WTC11 (cell line): ENCODE results near the gene CX3CL1. TPM values are rescaled to one million over a fixed set of nuclear protein-coding genes. Genes with fewer than 3 reads are reported as not detected.

Experiments used
- ATAC-seq: fragments of 200-7000 bp; cut with Tn5 transposase; 2 replicates; pipeline ENCODE4 v1.10.0; 2021; ENCODE audit warnings: mild to moderate bottlenecking, moderate library complexity
- CTCF ChIA-PET: fragments of 300-600 bp; sonication (Branson Sonifier 250); formaldehyde crosslinking; loops from one replicate; lab custom pipeline; 2021; ENCODE audit warnings: antibody characterized with exemption; lab: Charles Lee
- POLR2A ChIA-PET: fragments of 350-600 bp; sonication (Branson Sonifier 250); formaldehyde crosslinking; loops from one replicate; lab custom pipeline; 2021; ENCODE audit warnings: antibody characterized with exemption; lab: Charles Lee
- DNase-seq: peaks from one replicate; pipeline ENCODE4 v3.0.0; 2021; ENCODE audit warnings: low spot score
- H3K27ac Mint-ChIP-seq: 2 replicates; pipeline ENCODE4 v1.8.0; 2021; ENCODE audit warnings: mixed read lengths
- H3K27me3 Mint-ChIP-seq: 2 replicates; pipeline ENCODE4 v1.8.0; 2021; ENCODE audit warnings: low read depth, mild to moderate bottlenecking, moderate library complexity, mixed read lengths
- H3K36me3 Mint-ChIP-seq: 2 replicates; pipeline ENCODE4 v1.8.0; 2021; ENCODE audit warnings: mixed read lengths
- H3K4me1 Mint-ChIP-seq: 2 replicates; pipeline ENCODE4 v1.8.0; 2022; ENCODE audit warnings: mixed read lengths
- H3K4me3 Mint-ChIP-seq: 2 replicates; pipeline ENCODE4 v1.8.0; 2021; ENCODE audit warnings: mild to moderate bottlenecking, moderate library complexity, mixed read lengths
- H3K9me3 Mint-ChIP-seq: 2 replicates; pipeline ENCODE4 v1.8.0; 2021; ENCODE audit warnings: mixed read lengths
- AR ChIP-seq: fragments of 250-450 bp; sonication (Bioruptor Pico); IDR thresholded peaks from 2 replicates; pipeline ENCODE4 v1.9.0; 2021; ENCODE audit warnings: mild to moderate bottlenecking
- ATF3 ChIP-seq: sonication (generic); formaldehyde crosslinking; conservative IDR thresholded peaks from 2 replicates; pipeline ENCODE4 v1.8.1; 2022; ENCODE audit warnings: mild to moderate bottlenecking, missing genetic modification reagents
- CDX4 ChIP-seq: fragments of 250-450 bp; sonication (Bioruptor Pico); IDR thresholded peaks from 2 replicates; pipeline ENCODE4 v1.9.0; 2021; ENCODE audit warnings: moderate library complexity, mild to moderate bottlenecking, inconsistent platforms, borderline replicate concordance
- E2F5 ChIP-seq: sonication (generic); formaldehyde crosslinking; IDR thresholded peaks from 2 replicates; pipeline ENCODE4 v1.8.1; 2022; ENCODE audit warnings: mild to moderate bottlenecking, moderate library complexity, missing genetic modification reagents
- ELF4 ChIP-seq: sonication (generic); formaldehyde crosslinking; IDR thresholded peaks from 2 replicates; pipeline ENCODE4 v1.8.1; 2022; ENCODE audit warnings: low read depth, mild to moderate bottlenecking, moderate library complexity, missing genetic modification reagents
- FOXP4 ChIP-seq: sonication (generic); formaldehyde crosslinking; IDR thresholded peaks from 2 replicates; pipeline ENCODE4 v1.8.0; 2022; ENCODE audit warnings: mild to moderate bottlenecking, missing genetic modification reagents
- HMGA2 ChIP-seq: fragments of 250-450 bp; sonication (Bioruptor Pico); IDR thresholded peaks from 2 replicates; pipeline ENCODE4 v1.4.0; 2021; ENCODE audit warnings: mild to moderate bottlenecking, moderate library complexity
- MXD4 ChIP-seq: fragments of 250-450 bp; sonication (Bioruptor Pico); IDR thresholded peaks from 2 replicates; pipeline ENCODE4 v1.8.0; 2021; ENCODE audit warnings: mild to moderate bottlenecking, moderate library complexity, borderline replicate concordance
- NFE2L1 ChIP-seq: sonication (generic); formaldehyde crosslinking; IDR thresholded peaks from 2 replicates; pipeline ENCODE4 v1.8.1; 2023; ENCODE audit warnings: missing genetic modification reagents
- NR2C2 ChIP-seq: sonication (generic); formaldehyde crosslinking; IDR thresholded peaks from 2 replicates; pipeline ENCODE4 v1.8.0; 2022; ENCODE audit warnings: mild to moderate bottlenecking, missing genetic modification reagents
- PRRX2 ChIP-seq: fragments of 250-450 bp; sonication (Bioruptor Pico); IDR thresholded peaks from 2 replicates; pipeline ENCODE4 v1.8.0; 2021; ENCODE audit warnings: mild to moderate bottlenecking
- TCF7 ChIP-seq: sonication (generic); formaldehyde crosslinking; IDR thresholded peaks from 2 replicates; pipeline ENCODE4 v1.8.0; 2022; ENCODE audit warnings: mild to moderate bottlenecking, low read depth, missing genetic modification reagents, moderate library complexity
- TEAD4 ChIP-seq: sonication (generic); formaldehyde crosslinking; IDR thresholded peaks from 2 replicates; pipeline ENCODE4 v1.8.0; 2022; ENCODE audit warnings: mild to moderate bottlenecking, missing genetic modification reagents
- USF1 ChIP-seq: sonication (generic); formaldehyde crosslinking; IDR thresholded peaks from 2 replicates; pipeline ENCODE4 v1.8.0; 2022; ENCODE audit warnings: mild to moderate bottlenecking, missing genetic modification reagents
- ZBTB21 ChIP-seq: sonication (generic); formaldehyde crosslinking; IDR thresholded peaks from 2 replicates; pipeline ENCODE4 v1.8.1; 2023; ENCODE audit warnings: mild to moderate bottlenecking, missing genetic modification reagents, borderline replicate concordance
- ZNF121 ChIP-seq: sonication (generic); formaldehyde crosslinking; IDR thresholded peaks from 2 replicates; pipeline ENCODE4 v1.8.0; 2023; ENCODE audit warnings: missing genetic modification reagents
- ZNF396 ChIP-seq: fragments of 250-450 bp; sonication (Bioruptor Pico); IDR thresholded peaks from 2 replicates; pipeline ENCODE4 v1.8.0; 2021; ENCODE audit warnings: mild to moderate bottlenecking, moderate library complexity, borderline replicate concordance
- ZSCAN18 ChIP-seq: fragments of 250-450 bp; sonication (Bioruptor Pico); IDR thresholded peaks from 2 replicates; pipeline ENCODE4 v2.1.2; 2022; ENCODE audit warnings: mild to moderate bottlenecking, moderate library complexity
- total RNA-seq: library from RNA; stranded (reverse); gene quantifications from 3 replicates; pipeline ENCODE4 v1.2.3, GENCODE V29; 2021
- TF ChIP-seq, protein P1 (sequence below): fragments of 250-450 bp; sonication (Bioruptor Pico); IDR thresholded peaks from 2 replicates; pipeline ENCODE4 v1.9.0; 2021; ENCODE audit warnings: mild to moderate bottlenecking, borderline replicate concordance
- TF ChIP-seq, protein P2 (sequence below): sonication (generic); formaldehyde crosslinking; IDR thresholded peaks from 2 replicates; pipeline ENCODE4 v1.8.0; 2022; ENCODE audit warnings: mild to moderate bottlenecking, missing genetic modification reagents
- TF ChIP-seq, protein P3 (sequence below): sonication (generic); formaldehyde crosslinking; IDR thresholded peaks from 2 replicates; pipeline ENCODE4 v1.8.1; 2023; ENCODE audit warnings: mild to moderate bottlenecking, missing genetic modification reagents, moderate library complexity

The CX3CL1 gene
- total RNA-seq, 1 experiment from 2014 or later = 1.2 TPM

- TF ChIP-seq TCF7 = no peak
- no peak for TF ChIP-seq ATF3 (CRISPR knock-in tag)
- no peak for TF ChIP-seq ZNF396 (CRISPR knock-in tag)
- no peak for TF ChIP-seq FOXP4 (CRISPR knock-in tag)
- no peak for TF ChIP-seq PRRX2 (CRISPR knock-in tag)
- TF ChIP-seq, protein P1, sequence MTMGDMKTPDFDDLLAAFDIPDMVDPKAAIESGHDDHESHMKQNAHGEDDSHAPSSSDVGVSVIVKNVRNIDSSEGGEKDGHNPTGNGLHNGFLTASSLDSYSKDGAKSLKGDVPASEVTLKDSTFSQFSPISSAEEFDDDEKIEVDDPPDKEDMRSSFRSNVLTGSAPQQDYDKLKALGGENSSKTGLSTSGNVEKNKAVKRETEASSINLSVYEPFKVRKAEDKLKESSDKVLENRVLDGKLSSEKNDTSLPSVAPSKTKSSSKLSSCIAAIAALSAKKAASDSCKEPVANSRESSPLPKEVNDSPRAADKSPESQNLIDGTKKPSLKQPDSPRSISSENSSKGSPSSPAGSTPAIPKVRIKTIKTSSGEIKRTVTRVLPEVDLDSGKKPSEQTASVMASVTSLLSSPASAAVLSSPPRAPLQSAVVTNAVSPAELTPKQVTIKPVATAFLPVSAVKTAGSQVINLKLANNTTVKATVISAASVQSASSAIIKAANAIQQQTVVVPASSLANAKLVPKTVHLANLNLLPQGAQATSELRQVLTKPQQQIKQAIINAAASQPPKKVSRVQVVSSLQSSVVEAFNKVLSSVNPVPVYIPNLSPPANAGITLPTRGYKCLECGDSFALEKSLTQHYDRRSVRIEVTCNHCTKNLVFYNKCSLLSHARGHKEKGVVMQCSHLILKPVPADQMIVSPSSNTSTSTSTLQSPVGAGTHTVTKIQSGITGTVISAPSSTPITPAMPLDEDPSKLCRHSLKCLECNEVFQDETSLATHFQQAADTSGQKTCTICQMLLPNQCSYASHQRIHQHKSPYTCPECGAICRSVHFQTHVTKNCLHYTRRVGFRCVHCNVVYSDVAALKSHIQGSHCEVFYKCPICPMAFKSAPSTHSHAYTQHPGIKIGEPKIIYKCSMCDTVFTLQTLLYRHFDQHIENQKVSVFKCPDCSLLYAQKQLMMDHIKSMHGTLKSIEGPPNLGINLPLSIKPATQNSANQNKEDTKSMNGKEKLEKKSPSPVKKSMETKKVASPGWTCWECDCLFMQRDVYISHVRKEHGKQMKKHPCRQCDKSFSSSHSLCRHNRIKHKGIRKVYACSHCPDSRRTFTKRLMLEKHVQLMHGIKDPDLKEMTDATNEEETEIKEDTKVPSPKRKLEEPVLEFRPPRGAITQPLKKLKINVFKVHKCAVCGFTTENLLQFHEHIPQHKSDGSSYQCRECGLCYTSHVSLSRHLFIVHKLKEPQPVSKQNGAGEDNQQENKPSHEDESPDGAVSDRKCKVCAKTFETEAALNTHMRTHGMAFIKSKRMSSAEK (CRISPR knock-in tag) = no peak
- no peak for TF ChIP-seq E2F5
- no peak for TF ChIP-seq ZNF121
- TF ChIP-seq NFE2L1 (CRISPR knock-in tag) = no peak
- TF ChIP-seq USF1 = no peak
Observed at GRCh38 chr16:57385083-57385482, 12.8 kb downstream of the CX3CL1 start (continued).

DNA sequence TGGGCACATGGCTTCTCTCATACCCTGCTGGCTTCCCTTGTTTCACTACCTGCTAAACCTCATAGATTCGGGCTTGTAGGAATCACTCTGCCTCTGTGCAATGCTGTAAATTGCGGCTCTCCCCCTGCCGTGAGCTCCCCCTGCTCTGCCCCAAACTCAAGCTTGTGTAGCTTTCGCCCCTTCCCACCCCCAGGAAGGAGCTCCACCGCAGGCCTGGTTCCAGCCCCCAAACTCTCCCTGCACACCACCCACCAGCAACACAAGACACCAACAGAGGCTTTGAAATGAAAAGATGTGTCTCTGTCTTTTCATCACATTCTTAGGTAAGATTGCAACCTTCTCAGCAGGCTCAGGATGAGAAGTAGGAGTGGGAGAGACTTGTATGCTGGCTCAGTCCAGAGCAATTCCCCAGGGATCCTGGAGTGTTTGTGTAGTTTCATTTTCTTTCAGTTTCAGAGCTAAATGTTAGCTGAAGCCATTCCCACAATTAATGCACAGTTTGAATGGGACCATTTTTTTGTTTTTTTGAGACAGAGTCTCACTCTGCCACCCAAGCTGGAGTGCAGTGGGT, 14.2 kb downstream of the CX3CL1 start:
- DNase-seq = no peak
- Mint-ChIP-seq H3K4me3 (no peak overlapping the region), H3K27ac (no peak overlapping the region), H3K4me1 (peaks cover 3% of the 10 kb centered on the region; the same call in 1 of the 2 replicates), H3K9me3 (peaks cover 5% of the 10 kb centered on the region), H3K27me3 (peaks cover 4% of the 10 kb centered on the region), H3K36me3 (no peaks in the 10 kb centered on the region)
- ChIA-PET POLR2A (no interaction called here), CTCF (interaction anchor here (0.6 to 1.3 kb wide), 3 partner anchors 86 to 535 kb away, joined by 4 to 8 read pairs (median 5); no protein-coding TSS in a partner anchor)
- no peak for ATAC-seq
- TF ChIP-seq ZBTB21 = no peak
- TF ChIP-seq ELF4 = no peak
- no peak for TF ChIP-seq NR2C2 (CRISPR knock-in tag)
- TF ChIP-seq CDX4 (CRISPR knock-in tag) = no peak
- TF ChIP-seq HMGA2 (CRISPR knock-in tag) = no peak
- TF ChIP-seq MXD4 (CRISPR knock-in tag) = no peak
- TF ChIP-seq, protein P2, sequence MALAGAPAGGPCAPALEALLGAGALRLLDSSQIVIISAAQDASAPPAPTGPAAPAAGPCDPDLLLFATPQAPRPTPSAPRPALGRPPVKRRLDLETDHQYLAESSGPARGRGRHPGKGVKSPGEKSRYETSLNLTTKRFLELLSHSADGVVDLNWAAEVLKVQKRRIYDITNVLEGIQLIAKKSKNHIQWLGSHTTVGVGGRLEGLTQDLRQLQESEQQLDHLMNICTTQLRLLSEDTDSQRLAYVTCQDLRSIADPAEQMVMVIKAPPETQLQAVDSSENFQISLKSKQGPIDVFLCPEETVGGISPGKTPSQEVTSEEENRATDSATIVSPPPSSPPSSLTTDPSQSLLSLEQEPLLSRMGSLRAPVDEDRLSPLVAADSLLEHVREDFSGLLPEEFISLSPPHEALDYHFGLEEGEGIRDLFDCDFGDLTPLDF (CRISPR knock-in tag) = no peak
- no peak for TF ChIP-seq ZSCAN18
- TF ChIP-seq TEAD4 = no peak
- TF ChIP-seq AR (CRISPR knock-in tag) = no peak
- TF ChIP-seq, protein P3, sequence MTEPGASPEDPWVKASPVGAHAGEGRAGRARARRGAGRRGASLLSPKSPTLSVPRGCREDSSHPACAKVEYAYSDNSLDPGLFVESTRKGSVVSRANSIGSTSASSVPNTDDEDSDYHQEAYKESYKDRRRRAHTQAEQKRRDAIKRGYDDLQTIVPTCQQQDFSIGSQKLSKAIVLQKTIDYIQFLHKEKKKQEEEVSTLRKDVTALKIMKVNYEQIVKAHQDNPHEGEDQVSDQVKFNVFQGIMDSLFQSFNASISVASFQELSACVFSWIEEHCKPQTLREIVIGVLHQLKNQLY (CRISPR knock-in tag) = no peak
